ENCODE results near the gene BCAS4. TPM values are rescaled to one million over a fixed set of nuclear protein-coding genes. Genes with fewer than 3 reads are reported as not detected.
A peak's percentile ranks its signal among the peaks of the same experiment; 100 is the strongest.
"Not testable (repeated sequence)": the region's sequence is repeated elsewhere in the genome, so short reads cannot be mapped to it uniquely, and the experiment has no call there.

Gene BCAS4
- polyA plus RNA-seq, 6 donors from 2014 or later, result 62.1 to 82.2 (median 70.3) TPM

- Mint-ChIP-seq H3K4me3 (peak overlapping the region in 1 of 8 donors; percentile 35), H3K4me1 (no peaks in the 10 kb centered on the region), H3K27me3 (peaks cover 0 to 6% (median 0%) of the 10 kb centered on the region in 3 donors), H3K9me3 (no peaks in the 10 kb centered on the region), H3K36me3 (no peaks in the 10 kb centered on the region), H3K27ac (no peak overlapping the region)
- ATAC-seq (ENCODE audit: low read depth in 2 of 2) (no peak), DNase-seq (no peak)
Measured at GRCh38 chr20:50783390-50783789, 11.5 kb upstream of the BCAS4 start.

- peaks cover 0 to 6% (median 0%) of the 10 kb centered on the region in 3 donors for H3K27me3 Mint-ChIP-seq
- H3K9me3 Mint-ChIP-seq, result no peaks in the 10 kb centered on the region
- no peaks in the 10 kb centered on the region for H3K4me1 Mint-ChIP-seq
- H3K4me3 Mint-ChIP-seq, result no peak overlapping the region
- H3K27ac Mint-ChIP-seq, result no peak overlapping the region
- DNase-seq, result no peak
- H3K36me3 Mint-ChIP-seq, result no peaks in the 10 kb centered on the region
- ATAC-seq (ENCODE audit: low read depth in 2 of 2), result no peak
Measured at GRCh38 chr20:50783903-50784302, 11.0 kb upstream of the BCAS4 start.

- H3K9me3 Mint-ChIP-seq, result no peaks in the 10 kb centered on the region
- DNase-seq, result no peak
- no peaks in the 10 kb centered on the region for H3K36me3 Mint-ChIP-seq
- peaks cover 0 to 6% (median 0%) of the 10 kb centered on the region in 3 donors for H3K27me3 Mint-ChIP-seq
- no peak for ATAC-seq (ENCODE audit: low read depth in 2 of 2)
- H3K4me3 Mint-ChIP-seq, result no peak overlapping the region
- H3K4me1 Mint-ChIP-seq, result peaks cover 0 to 1% (median 0%) of the 10 kb centered on the region in 3 donors
- H3K27ac Mint-ChIP-seq, result no peak overlapping the region
Measured at GRCh38 chr20:50784464-50784863, 10.4 kb upstream of the BCAS4 start.

GRCh38 chr20:50786703-50787102 is 8.2 kb upstream of the BCAS4 start:
- H3K27ac Mint-ChIP-seq, result no peak overlapping the region
- no peak for DNase-seq
- no peaks in the 10 kb centered on the region for H3K27me3 Mint-ChIP-seq
- no peaks in the 10 kb centered on the region for H3K36me3 Mint-ChIP-seq
- peaks cover 7 to 16% (median 8%) of the 10 kb centered on the region in 3 donors for H3K4me1 Mint-ChIP-seq
- ATAC-seq (ENCODE audit: low read depth in 2 of 2), result no peak
- no peak overlapping the region for H3K4me3 Mint-ChIP-seq
- H3K9me3 Mint-ChIP-seq, result no peaks in the 10 kb centered on the region

GRCh38 chr20:50787181-50787580 is 7.7 kb upstream of the BCAS4 start:
- ATAC-seq (ENCODE audit: low read depth in 2 of 2) (no peak), DNase-seq (no peak)
- Mint-ChIP-seq H3K4me1 (peaks cover 7 to 16% (median 8%) of the 10 kb centered on the region in 3 donors), H3K27me3 (no peaks in the 10 kb centered on the region), H3K36me3 (no peaks in the 10 kb centered on the region), H3K27ac (no peak overlapping the region), H3K9me3 (no peaks in the 10 kb centered on the region), H3K4me3 (no peak overlapping the region)

- Mint-ChIP-seq H3K9me3 (no peaks in the 10 kb centered on the region), H3K4me3 (no peak overlapping the region), H3K4me1 (peaks cover 7 to 22% (median 8%) of the 10 kb centered on the region in 3 donors), H3K36me3 (no peaks in the 10 kb centered on the region), H3K27ac (no peak overlapping the region), H3K27me3 (no peaks in the 10 kb centered on the region)
- no peak for DNase-seq
- ATAC-seq (ENCODE audit: low read depth in 2 of 2), result no peak
Measured at GRCh38 chr20:50788045-50788991, 6.5 kb upstream of the BCAS4 start.

- no peaks in the 10 kb centered on the region for H3K36me3 Mint-ChIP-seq
- H3K4me1 Mint-ChIP-seq, result peaks cover 7 to 33% (median 8%) of the 10 kb centered on the region in 3 donors
- no peaks in the 10 kb centered on the region for H3K27me3 Mint-ChIP-seq
- ATAC-seq (ENCODE audit: low read depth in 2 of 2), result no peak
- H3K9me3 Mint-ChIP-seq, result no peaks in the 10 kb centered on the region
- DNase-seq, result no peak
- H3K4me3 Mint-ChIP-seq, result peak overlapping the region in 3 of 8 donors; percentile 15 to 61 (median 32)
- H3K27ac Mint-ChIP-seq, result peak overlapping the region in 3 of 6 donors; percentile 14 to 57 (median 29)
Measured at GRCh38 chr20:50789968-50790650, 4.8 kb upstream of the BCAS4 start.

- no peaks in the 10 kb centered on the region for H3K9me3 Mint-ChIP-seq
- ATAC-seq (ENCODE audit: low read depth in 2 of 2) (peak; percentile 53), DNase-seq (peak; percentile 62)
- H3K36me3 Mint-ChIP-seq, result no peaks in the 10 kb centered on the region
- H3K27ac Mint-ChIP-seq, result peak overlapping the region in 3 of 6 donors; percentile 41 to 57 (median 54)
- no peaks in the 10 kb centered on the region for H3K27me3 Mint-ChIP-seq
- peak overlapping the region in 5 of 8 donors; percentile 26 to 67 (median 37) for H3K4me3 Mint-ChIP-seq
- peaks cover 11 to 36% (median 12%) of the 10 kb centered on the region in 3 donors for H3K4me1 Mint-ChIP-seq
Measured at GRCh38 chr20:50790651-50791277, 4.1 kb upstream of the BCAS4 start.

- peaks cover 13 to 51% (median 17%) of the 10 kb centered on the region in 3 donors for H3K4me1 Mint-ChIP-seq
- H3K4me3 Mint-ChIP-seq, result peak overlapping the region; percentile 36 to 90 (median 72)
- peak overlapping the region in 2 of 6 donors; percentile 28 to 91 for H3K27ac Mint-ChIP-seq
- ATAC-seq (ENCODE audit: low read depth in 2 of 2) (no peak), DNase-seq (no peak)
- H3K9me3 Mint-ChIP-seq, result no peaks in the 10 kb centered on the region
- H3K27me3 Mint-ChIP-seq, result no peaks in the 10 kb centered on the region
- no peaks in the 10 kb centered on the region for H3K36me3 Mint-ChIP-seq
Measured at GRCh38 chr20:50792708-50793574, 1.9 kb upstream of the BCAS4 start.

- not testable (repeated sequence) for H3K27me3 Mint-ChIP-seq; H3K36me3 Mint-ChIP-seq; ATAC-seq (ENCODE audit: low read depth in 2 of 2); H3K9me3 Mint-ChIP-seq
- DNase-seq, result peak; percentile 37
- Mint-ChIP-seq H3K27ac (peak overlapping the region in 3 of 6 donors; percentile 53 to 90 (median 72)), H3K4me3 (peak overlapping the region; percentile 61 to 90 (median 83)), H3K4me1 (peaks cover 13 to 52% (median 19%) of the 10 kb centered on the region in 3 donors)
Measured at GRCh38 chr20:50793575-50794016, 1.3 kb upstream of the BCAS4 start.

GRCh38 chr20:50794181-50794845 is 548 bp upstream of the BCAS4 start:
- H3K36me3 Mint-ChIP-seq, result no peaks in the 10 kb centered on the region
- ATAC-seq (ENCODE audit: low read depth in 2 of 2) (peak in 1 of 2 donors; percentile 0), DNase-seq (no peak)
- H3K4me1 Mint-ChIP-seq, result peaks cover 18 to 59% (median 25%) of the 10 kb centered on the region in 3 donors
- peak overlapping the region; percentile 71 to 91 (median 86) for H3K4me3 Mint-ChIP-seq
- H3K27me3 Mint-ChIP-seq, result no peaks in the 10 kb centered on the region
- H3K9me3 Mint-ChIP-seq, result no peaks in the 10 kb centered on the region
- peak overlapping the region in 5 of 6 donors; percentile 47 to 95 (median 86) for H3K27ac Mint-ChIP-seq

GRCh38 chr20:50797142-50797541 is 2.3 kb downstream of the BCAS4 start:
- Mint-ChIP-seq H3K27me3 (no peaks in the 10 kb centered on the region), H3K4me1 (peaks cover 29 to 67% (median 40%) of the 10 kb centered on the region in 3 donors), H3K36me3 (no peaks in the 10 kb centered on the region), H3K9me3 (no peaks in the 10 kb centered on the region), H3K27ac (peak overlapping the region in 4 of 6 donors; percentile 63 to 81 (median 67)), H3K4me3 (peak overlapping the region in 5 of 8 donors; percentile 12 to 65 (median 34))
- DNase-seq (no peak), ATAC-seq (ENCODE audit: low read depth in 2 of 2) (no peak)

All from naive B cell (primary cell).